Right lobe of liver (tissue), 6 donors: ENCODE data around the gene ZNF678. TPM values are rescaled to one million over a fixed set of nuclear protein-coding genes. Genes with fewer than 3 reads are reported as not detected.

ENCODE experiments used
- ATAC-seq, 4 donors: fragments of 200-7000 bp; cut with Tn5 transposase; one replicate each; pipeline ENCODE4 v1.9.1; 2020; ENCODE audit warnings: mild to moderate bottlenecking in 4 of 4, moderate library complexity in 4 of 4
- DNase-seq, 3 donors: peaks; one replicate each; pipeline ENCODE4 v3.0.0-alpha.2; 2020
- H3K27ac ChIP-seq, 3 donors: fragments of 200-600 bp; one replicate each; pipeline ENCODE4 v1.8.0; 2022
- H3K27me3 ChIP-seq, 2 donors: fragments of 200-600 bp; one replicate each; pipeline ENCODE4 v1.8.0; 2022
- H3K36me3 ChIP-seq, 4 donors: fragments of 200-600 bp; sonication (generic) in 1 of 4; one replicate each; pipeline versions ENCODE4 v1.5.1 to v1.8.0; 2017 to 2022; ENCODE audit warnings: control low read depth in 1 of 4
- H3K4me1 ChIP-seq, 4 donors: fragments of 200-600 bp; sonication (generic) in 1 of 4; one replicate each; pipeline versions ENCODE4 v1.5.1 to v1.8.0; 2017 to 2022; ENCODE audit warnings: control low read depth in 1 of 4
- H3K4me3 ChIP-seq, 3 donors: fragments of 200-600 bp; one replicate each; pipeline ENCODE4 v1.8.0; 2022
- H3K9me3 ChIP-seq, 4 donors: fragments of 200-600 bp; sonication (generic) in 1 of 4; one replicate each; pipeline versions ENCODE4 v1.5.1 to v1.8.0; 2017 to 2022; ENCODE audit warnings: control low read depth in 1 of 4
- POLR2A ChIP-seq: fragments of 450-650 bp; IDR thresholded peaks from one replicate; pipeline ENCODE4 v1.6.1; 2017; ENCODE audit warnings: antibody characterized with exemption, mild to moderate bottlenecking
- WGBS: methylation state at CpG from one replicate; pipeline ENCODE4 v1.1.6; 2018; ENCODE audit warnings: low coverage, low lambda C conversion rate; ENCODE audit not compliant: insufficient coverage; ENCODE audit errors: missing lambda C conversion rate; 5-methylcytosine and 5-hydroxymethylcytosine counted together
- intact Hi-C, 2 donors: fragments of 100-400 bp; cut with DNase I; formaldehyde crosslinking; loops; one replicate each; pipeline versions ENCODE4 v1.11.2 to v1.14.1; 2022
- total RNA-seq, 6 experiments: library from RNA; depleted of rRNA in 2 of 6; stranded (reverse); fragments of >200 nt in 2 of 6; fragmentation: NEBNext Ultra II Directional in 3 of 6; extraction: Animal tissue kit (Norgen Biotek cat#: 25700) in 3 of 6; gene quantifications; one replicate each; pipeline versions ENCODE4 v1.1.0 to v1.2.4, GENCODE V29; 2016 to 2023
- TF ChIP-seq, protein P1 (sequence below), 4 donors: fragments of 200-600 bp in 3 of 4; fragments of 450-650 bp in 1 of 4; IDR thresholded peaks; one replicate each; pipeline versions ENCODE4 v1.5.1 to v1.8.0; 2016 to 2022; ENCODE audit warnings: antibody characterized with exemption in 4 of 4, mild to moderate bottlenecking in 2 of 4
- donor health status: DM: no; HTN: yes; CAD: no.
- donor health status: DM: no; HTN: no; CAD: no.
- donor health status: DM: no; HTN: no; CAD: no.
- donor health status: DM: no; HTN: yes; CAD: no.
- donor health status: DM: no; HTN: yes; CAD: no.

The ZNF678 gene
- total RNA-seq, 6 experiments from 2014 or later: 2.4 to 4.8 (median 3.0) TPM

GRCh38 chr1:227635596-227635995 lies 72.2 kb downstream of the ZNF678 start:
- no peak for TF ChIP-seq POLR2A
- Histone ChIP-seq H3K36me3 (no peaks in the 10 kb centered on the region), H3K4me3 (no peak overlapping the region), H3K9me3 (peaks cover 0 to 24% (median 8%) of the 10 kb centered on the region in 4 donors), H3K27ac (no peak overlapping the region), H3K4me1 (no peaks in the 10 kb centered on the region), H3K27me3 (no peaks in the 10 kb centered on the region)
- WGBS: 100% methylated on average over 2 of the region's 9 CpGs
- no peak for ATAC-seq
- DNase-seq: no peak
- intact Hi-C loops: no loop called here

- peaks cover 0 to 3% (median 0%) of the 10 kb centered on the region in 4 donors for H3K36me3 ChIP-seq
- 80% methylated on average over 2 of the region's 2 CpGs for WGBS
- intact Hi-C loops: no loop called here
Measured at GRCh38 chr1:227654431-227654830, 91.1 kb downstream of the ZNF678 start.

DNA sequence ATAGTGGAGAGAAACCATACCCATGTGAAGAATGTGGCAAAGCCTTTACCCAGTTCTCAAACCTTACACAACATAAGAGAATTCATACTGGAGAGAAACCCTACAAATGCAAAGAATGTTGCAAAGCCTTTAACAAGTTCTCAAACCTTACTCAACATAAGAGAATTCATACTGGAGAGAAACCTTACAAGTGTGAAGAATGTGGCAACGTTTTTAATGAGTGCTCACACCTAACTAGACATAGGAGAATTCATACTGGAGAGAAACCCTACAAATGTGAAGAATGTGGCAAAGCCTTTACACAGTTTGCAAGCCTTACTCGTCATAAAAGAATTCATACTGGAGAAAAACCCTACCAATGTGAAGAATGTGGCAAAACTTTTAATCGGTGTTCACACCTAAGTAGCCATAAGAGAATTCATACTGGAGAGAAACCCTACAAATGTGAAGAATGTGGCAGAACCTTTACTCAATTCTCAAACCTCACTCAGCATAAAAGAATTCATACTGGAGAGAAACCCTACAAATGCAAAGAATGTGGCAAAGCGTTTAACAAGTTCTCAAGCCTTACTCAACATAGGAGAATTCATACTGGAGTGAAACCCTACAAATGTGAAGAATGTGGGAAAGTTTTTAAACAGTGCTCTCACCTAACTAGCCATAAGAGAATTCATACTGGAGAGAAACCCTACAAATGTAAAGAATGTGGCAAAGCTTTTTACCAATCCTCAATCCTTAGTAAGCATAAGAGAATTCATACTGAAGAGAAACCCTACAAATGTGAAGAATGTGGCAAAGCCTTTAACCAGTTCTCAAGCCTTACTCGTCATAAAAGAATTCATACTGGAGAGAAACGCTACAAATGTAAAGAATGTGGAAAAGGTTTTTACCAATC lies 91.7 kb downstream of the ZNF678 start:
- no peak overlapping the region for H3K27ac ChIP-seq
- intact Hi-C loops: no loop called here
- 95% methylated on average over 6 of the region's 6 CpGs for WGBS
- TF ChIP-seq POLR2A: no peak
- TF ChIP-seq, protein P1, sequence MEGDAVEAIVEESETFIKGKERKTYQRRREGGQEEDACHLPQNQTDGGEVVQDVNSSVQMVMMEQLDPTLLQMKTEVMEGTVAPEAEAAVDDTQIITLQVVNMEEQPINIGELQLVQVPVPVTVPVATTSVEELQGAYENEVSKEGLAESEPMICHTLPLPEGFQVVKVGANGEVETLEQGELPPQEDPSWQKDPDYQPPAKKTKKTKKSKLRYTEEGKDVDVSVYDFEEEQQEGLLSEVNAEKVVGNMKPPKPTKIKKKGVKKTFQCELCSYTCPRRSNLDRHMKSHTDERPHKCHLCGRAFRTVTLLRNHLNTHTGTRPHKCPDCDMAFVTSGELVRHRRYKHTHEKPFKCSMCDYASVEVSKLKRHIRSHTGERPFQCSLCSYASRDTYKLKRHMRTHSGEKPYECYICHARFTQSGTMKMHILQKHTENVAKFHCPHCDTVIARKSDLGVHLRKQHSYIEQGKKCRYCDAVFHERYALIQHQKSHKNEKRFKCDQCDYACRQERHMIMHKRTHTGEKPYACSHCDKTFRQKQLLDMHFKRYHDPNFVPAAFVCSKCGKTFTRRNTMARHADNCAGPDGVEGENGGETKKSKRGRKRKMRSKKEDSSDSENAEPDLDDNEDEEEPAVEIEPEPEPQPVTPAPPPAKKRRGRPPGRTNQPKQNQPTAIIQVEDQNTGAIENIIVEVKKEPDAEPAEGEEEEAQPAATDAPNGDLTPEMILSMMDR (IDR thresholded peaks at IDR 0.05): no peak
- no peak for ATAC-seq
- DNase-seq: no peak
- no peak overlapping the region for H3K4me3 ChIP-seq
- no peaks in the 10 kb centered on the region for H3K27me3 ChIP-seq
- H3K9me3 ChIP-seq: peaks cover 8 to 89% (median 50%) of the 10 kb centered on the region in 4 donors
- H3K36me3 ChIP-seq: peaks cover 0 to 3% (median 0%) of the 10 kb centered on the region in 4 donors
- no peaks in the 10 kb centered on the region for H3K4me1 ChIP-seq

More at GRCh38 chr1:227654431-227654830, 91.1 kb downstream of the ZNF678 start:
- ATAC-seq (no peak), DNase-seq (no peak)
- H3K4me3 ChIP-seq: no peak overlapping the region
- H3K9me3 ChIP-seq: peaks cover 8 to 91% (median 46%) of the 10 kb centered on the region in 4 donors
- no peaks in the 10 kb centered on the region for H3K4me1 ChIP-seq
- TF ChIP-seq, protein P1 (IDR thresholded peaks at IDR 0.05): no peak
- TF ChIP-seq POLR2A: no peak
- no peak overlapping the region for H3K27ac ChIP-seq
- H3K27me3 ChIP-seq: no peaks in the 10 kb centered on the region

DNA sequence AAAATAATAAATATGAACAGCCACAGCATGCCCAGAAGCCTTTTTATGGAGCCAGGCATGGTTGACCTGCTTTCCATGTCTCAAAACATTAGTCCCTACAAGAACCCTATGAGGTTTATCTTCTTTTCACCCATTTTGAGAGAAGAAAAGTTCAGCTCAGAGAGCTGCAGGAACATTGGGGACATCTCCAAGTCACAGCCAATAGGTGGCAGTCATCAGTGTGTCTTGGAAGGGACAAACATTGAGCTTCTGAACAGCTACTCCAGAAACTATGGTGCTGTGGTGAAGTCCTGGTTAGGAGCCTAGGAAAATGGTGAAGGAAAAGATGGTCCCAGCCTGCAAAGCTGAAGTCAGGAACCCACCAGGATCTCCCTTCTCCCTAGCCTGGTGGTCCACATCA lies 98.1 kb downstream of the ZNF678 start:
- Histone ChIP-seq H3K27me3 (no peaks in the 10 kb centered on the region), H3K4me3 (no peak overlapping the region), H3K9me3 (peaks cover 8 to 84% (median 36%) of the 10 kb centered on the region in 4 donors), H3K4me1 (no peaks in the 10 kb centered on the region), H3K27ac (no peak overlapping the region), H3K36me3 (peaks cover 0 to 3% (median 0%) of the 10 kb centered on the region in 4 donors)
- DNase-seq (no peak), ATAC-seq (no peak)
- no peak for TF ChIP-seq POLR2A
- TF ChIP-seq, protein P1 (IDR thresholded peaks at IDR 0.05): no peak
- intact Hi-C loops: no loop called here

- no peaks in the 10 kb centered on the region for H3K27me3 ChIP-seq
- H3K27ac ChIP-seq: no peak overlapping the region
- intact Hi-C loops: no loop called here
- no peak for ATAC-seq
- no peak overlapping the region for H3K4me3 ChIP-seq
- H3K4me1 ChIP-seq: no peaks in the 10 kb centered on the region
- peaks cover 0 to 3% (median 0%) of the 10 kb centered on the region in 4 donors for H3K36me3 ChIP-seq
- 100% methylated on average over 2 of the region's 2 CpGs for WGBS
- no peak for DNase-seq
- peaks cover 6 to 79% (median 28%) of the 10 kb centered on the region in 4 donors for H3K9me3 ChIP-seq
- TF ChIP-seq, protein P1 (IDR thresholded peaks at IDR 0.05): no peak
- no peak for TF ChIP-seq POLR2A
Measured at GRCh38 chr1:227662933-227663332, 99.6 kb downstream of the ZNF678 start.
